Activated naive CD8-positive, alpha-beta T cell treated with anti-CD3 and anti-CD28 coated beads, Interleukin-2, amount 50 U/mL, for 24 hours (primary cell): ENCODE measurements around the gene GOLGA3.
"Not testable (repeated sequence)": the region's sequence is repeated elsewhere in the genome, so short reads cannot be mapped to it uniquely, and the experiment has no call there.

ENCODE experiments used
- ATAC-seq: fragments of 150-1000 bp; cut with Tn5 transposase; one replicate; pipeline ENCODE4 v1.10.0; 2021
- DNase-seq: peaks from one replicate; pipeline ENCODE4 v3.0.0; 2021
- H3K27ac Mint-ChIP-seq: one replicate; pipeline ENCODE4 v1.8.0; 2021; ENCODE audit warnings: mild to moderate bottlenecking, mixed read lengths
- H3K27me3 Mint-ChIP-seq: one replicate; pipeline ENCODE4 v1.8.0; 2021; ENCODE audit warnings: mixed read lengths
- H3K36me3 Mint-ChIP-seq: one replicate; pipeline ENCODE4 v1.8.0; 2021; ENCODE audit warnings: low read depth, mixed read lengths
- H3K4me1 Mint-ChIP-seq: one replicate; pipeline ENCODE4 v1.8.0; 2021; ENCODE audit warnings: mixed read lengths
- H3K4me3 Mint-ChIP-seq: one replicate; pipeline ENCODE4 v1.8.0; 2021; ENCODE audit warnings: mild to moderate bottlenecking, moderate library complexity, mixed read lengths
- H3K9me3 Mint-ChIP-seq: one replicate; pipeline ENCODE4 v1.8.0; 2021; ENCODE audit warnings: mixed read lengths

Gene GOLGA3

GRCh38 chr12:132771126-132771838 is 57.4 kb downstream of the GOLGA3 start:
- Mint-ChIP-seq H3K4me1 (peaks cover 62% of the 10 kb centered on the region), H3K9me3 (no peaks in the 10 kb centered on the region), H3K27me3 (no peaks in the 10 kb centered on the region), H3K27ac (peak overlapping the region; percentile 60), H3K4me3 (no peak overlapping the region), H3K36me3 (peaks cover 40% of the 10 kb centered on the region)
- ATAC-seq (peak; percentile 63), DNase-seq (peak; percentile 27)

- Mint-ChIP-seq H3K4me1 (peaks cover 50% of the 10 kb centered on the region), H3K4me3 (no peak overlapping the region)
These were observed 62.1 kb downstream of the GOLGA3 start for GRCh38 chr12:132766380-132767085.

GRCh38 chr12:132765361-132765760 is 63.3 kb downstream of the GOLGA3 start:
- H3K27ac Mint-ChIP-seq, result no peak overlapping the region
- no peaks in the 10 kb centered on the region for H3K9me3 Mint-ChIP-seq
- H3K4me3 Mint-ChIP-seq, result no peak overlapping the region
- H3K36me3 Mint-ChIP-seq, result peaks cover 24% of the 10 kb centered on the region
- H3K27me3 Mint-ChIP-seq, result peaks cover 2% of the 10 kb centered on the region
- DNase-seq (no peak), ATAC-seq (no peak)
- peaks cover 50% of the 10 kb centered on the region for H3K4me1 Mint-ChIP-seq

More at GRCh38 chr12:132766380-132767085, 62.1 kb downstream of the GOLGA3 start:
- Mint-ChIP-seq H3K27me3 (no peaks in the 10 kb centered on the region), H3K9me3 (no peaks in the 10 kb centered on the region), H3K27ac (no peak overlapping the region), H3K36me3 (peaks cover 20% of the 10 kb centered on the region)
- DNase-seq (no peak), ATAC-seq (no peak)

- Mint-ChIP-seq H3K27ac (no peak overlapping the region), H3K27me3 (peaks cover 2% of the 10 kb centered on the region), H3K9me3 (no peaks in the 10 kb centered on the region), H3K4me3 (no peak overlapping the region), H3K4me1 (peaks cover 50% of the 10 kb centered on the region), H3K36me3 (peaks cover 23% of the 10 kb centered on the region)
- ATAC-seq, result no peak
- no peak for DNase-seq
These were observed 64.4 kb downstream of the GOLGA3 start for GRCh38 chr12:132764231-132764630.

GRCh38 chr12:132761921-132762583 is 66.6 kb downstream of the GOLGA3 start:
- Mint-ChIP-seq H3K27ac (peak overlapping the region; percentile 83), H3K27me3 (peaks cover 2% of the 10 kb centered on the region), H3K4me3 (peak overlapping the region; percentile 76), H3K4me1 (peaks cover 36% of the 10 kb centered on the region), H3K36me3 (peaks cover 29% of the 10 kb centered on the region), H3K9me3 (no peaks in the 10 kb centered on the region)
- peak; percentile 87 for DNase-seq
- ATAC-seq, result peak; percentile 85

GRCh38 chr12:132761032-132761920 is 67.4 kb downstream of the GOLGA3 start, which contains the start of gene ANKLE2:
TSS of gene ANKLE2 (minus strand) at chr12:132761832. CDS start at chr12:132761798, 34 bp downstream.
- ATAC-seq (peak; percentile 52), DNase-seq (peak; percentile 78)
- Mint-ChIP-seq H3K4me1 (peaks cover 37% of the 10 kb centered on the region), H3K4me3 (peak within 1 kb of the TSS; percentile 100), H3K9me3 (no peaks in the 10 kb centered on the region), H3K27ac (peak within 1 kb of the TSS; percentile 100), H3K27me3 (peaks cover 2% of the 10 kb centered on the region), H3K36me3 (peaks cover 35% of the 10 kb centered on the region)

- Mint-ChIP-seq H3K27me3 (peaks cover 2% of the 10 kb centered on the region), H3K36me3 (peaks cover 42% of the 10 kb centered on the region), H3K9me3 (no peaks in the 10 kb centered on the region), H3K4me3 (peak overlapping the region; percentile 100), H3K27ac (peak overlapping the region; percentile 100), H3K4me1 (peaks cover 30% of the 10 kb centered on the region)
- ATAC-seq, result no peak
- no peak for DNase-seq
These were observed 69.3 kb downstream of the GOLGA3 start for GRCh38 chr12:132759359-132759758.

- not testable (repeated sequence) for H3K9me3 Mint-ChIP-seq, H3K27ac Mint-ChIP-seq, H3K4me3 Mint-ChIP-seq, DNase-seq, H3K27me3 Mint-ChIP-seq, ATAC-seq
- H3K4me1 Mint-ChIP-seq, result peaks cover 30% of the 10 kb centered on the region
- H3K36me3 Mint-ChIP-seq, result peaks cover 44% of the 10 kb centered on the region
These were observed 69.8 kb downstream of the GOLGA3 start for GRCh38 chr12:132758825-132759224.

- no peak for ATAC-seq
- Mint-ChIP-seq H3K27ac (no peak overlapping the region), H3K4me1 (peaks cover 6% of the 10 kb centered on the region), H3K9me3 (no peaks in the 10 kb centered on the region), H3K27me3 (no peaks in the 10 kb centered on the region), H3K4me3 (no peak overlapping the region), H3K36me3 (peaks cover 47% of the 10 kb centered on the region)
- no peak for DNase-seq
These were observed 74.3 kb downstream of the GOLGA3 start for GRCh38 chr12:132754160-132754932.

GRCh38 chr12:132753670-132754069 is 75.0 kb downstream of the GOLGA3 start:
- not testable (repeated sequence) for DNase-seq, H3K4me1 Mint-ChIP-seq, H3K27me3 Mint-ChIP-seq, ATAC-seq, H3K4me3 Mint-ChIP-seq, H3K27ac Mint-ChIP-seq, H3K9me3 Mint-ChIP-seq
- H3K36me3 Mint-ChIP-seq, result peaks cover 45% of the 10 kb centered on the region

GRCh38 chr12:132748319-132748718 is 80.3 kb downstream of the GOLGA3 start:
- H3K27me3 Mint-ChIP-seq, result no peaks in the 10 kb centered on the region
- peaks cover 5% of the 10 kb centered on the region for H3K4me1 Mint-ChIP-seq
- DNase-seq (no peak), ATAC-seq (no peak)
- H3K9me3 Mint-ChIP-seq, result no peaks in the 10 kb centered on the region
- H3K4me3 Mint-ChIP-seq, result no peak overlapping the region
- no peak overlapping the region for H3K27ac Mint-ChIP-seq
- peaks cover 57% of the 10 kb centered on the region for H3K36me3 Mint-ChIP-seq

GRCh38 chr12:132747896-132748295 is 80.8 kb downstream of the GOLGA3 start:
- no peak overlapping the region for H3K27ac Mint-ChIP-seq
- H3K27me3 Mint-ChIP-seq, result no peaks in the 10 kb centered on the region

GRCh38 chr12:132747395-132747794 is 81.3 kb downstream of the GOLGA3 start:
- H3K4me3 Mint-ChIP-seq, result no peak overlapping the region
- peaks cover 63% of the 10 kb centered on the region for H3K36me3 Mint-ChIP-seq
- ATAC-seq (no peak), DNase-seq (no peak)
- H3K4me1 Mint-ChIP-seq, result peaks cover 13% of the 10 kb centered on the region
- H3K27me3 Mint-ChIP-seq, result no peaks in the 10 kb centered on the region
- no peak overlapping the region for H3K27ac Mint-ChIP-seq
- H3K9me3 Mint-ChIP-seq, result no peaks in the 10 kb centered on the region

More at GRCh38 chr12:132747896-132748295, 80.8 kb downstream of the GOLGA3 start:
- no peak overlapping the region for H3K4me3 Mint-ChIP-seq
- H3K9me3 Mint-ChIP-seq, result no peaks in the 10 kb centered on the region
- no peak for ATAC-seq
- H3K4me1 Mint-ChIP-seq, result peaks cover 8% of the 10 kb centered on the region
- H3K36me3 Mint-ChIP-seq, result peaks cover 61% of the 10 kb centered on the region
- no peak for DNase-seq
